Stimulated activated CD8-positive, alpha-beta memory T cell treated with anti-CD3 and anti-CD28 coated beads, Interleukin-2, amount 100 ng/mL, for 48 hours (primary cell): Measurements from ENCODE around the gene ZNF23.

Source experiments
- DNase-seq, 2 donors: peaks; one replicate each; pipeline ENCODE4 v3.0.0-alpha.2; 2020; ENCODE audit warnings: low read depth in 2 of 2

The ZNF23 gene

DNA sequence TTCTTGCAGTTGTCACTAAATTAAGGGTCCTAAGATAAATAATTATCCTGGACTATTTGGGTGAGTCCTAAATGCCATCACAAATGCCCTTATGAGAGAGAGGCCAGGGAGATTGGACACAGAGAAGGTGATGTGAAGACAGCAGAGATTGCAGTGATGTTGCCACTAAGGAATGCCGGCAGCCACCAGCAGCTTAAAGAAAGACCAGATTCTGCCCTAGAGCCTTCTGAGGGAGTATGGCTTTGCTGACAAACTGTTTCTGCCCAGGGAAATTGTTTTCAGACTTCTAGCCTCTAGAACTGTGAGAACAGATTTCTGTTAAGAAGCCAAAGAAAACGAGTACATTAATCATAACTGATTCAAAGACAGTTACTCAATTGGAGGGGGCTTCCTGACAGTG is 10.0 kb upstream of the ZNF23 start:
- no peak for DNase-seq

DNA sequence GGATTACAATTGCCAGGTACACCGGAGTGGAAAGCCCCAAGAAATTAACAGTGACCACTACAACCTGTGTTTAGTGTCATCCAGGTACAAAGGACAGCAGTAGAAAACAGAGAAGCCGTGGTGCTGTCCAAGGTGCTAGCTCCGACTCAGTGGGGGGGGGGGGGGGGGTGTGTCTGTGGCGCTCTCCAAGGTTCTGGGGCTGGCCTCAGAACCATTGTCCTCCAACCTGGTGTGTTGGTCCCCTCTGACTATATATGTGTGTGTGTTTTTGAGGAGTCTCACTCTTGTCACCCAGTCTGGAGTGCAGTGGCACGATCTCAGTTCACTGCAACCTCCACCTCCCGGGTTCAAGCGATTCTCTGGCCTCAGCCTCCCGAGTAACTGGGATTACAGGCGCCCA is 5.8 kb upstream of the ZNF23 start:
- peak in 1 of 2 donors; percentile 20 for DNase-seq

DNA sequence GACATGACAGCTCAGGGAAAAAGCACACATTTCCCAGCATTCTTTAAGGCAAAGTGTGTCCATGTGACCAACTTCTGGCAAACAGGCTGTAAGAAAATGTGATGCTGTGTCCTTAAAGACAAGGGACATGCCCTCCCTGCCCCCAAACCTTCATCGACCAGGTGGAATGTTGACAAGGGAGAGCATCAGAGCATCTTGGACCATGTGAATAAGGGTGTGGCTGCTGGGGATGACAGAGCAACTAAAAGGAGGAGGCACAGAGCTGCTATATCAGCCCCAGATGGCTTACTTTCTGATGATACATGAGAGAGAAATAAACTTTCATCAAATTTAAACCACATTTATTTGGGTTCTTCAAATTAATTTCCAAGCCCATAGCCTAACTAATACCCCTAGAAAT is 2.2 kb upstream of the ZNF23 start:
- no peak for DNase-seq

DNA sequence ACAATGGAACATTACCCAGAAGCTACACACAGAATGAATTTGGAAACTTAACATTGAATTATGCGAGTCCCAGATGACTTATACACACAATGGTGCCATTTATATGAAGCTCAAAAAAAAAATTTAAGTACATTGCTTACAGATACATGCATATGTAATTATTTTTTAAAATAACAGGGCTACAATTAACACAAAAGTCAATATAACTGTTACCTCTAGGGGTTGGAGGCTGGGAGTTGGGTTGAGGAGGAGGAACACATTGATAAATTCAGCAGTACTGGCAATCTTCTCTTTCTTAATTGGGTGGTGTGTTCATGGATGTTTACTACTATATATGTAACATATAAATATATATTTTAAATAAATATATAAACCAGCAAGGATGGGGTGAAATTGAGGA is 1.1 kb downstream of the ZNF23 start:
- DNase-seq = no peak

DNA sequence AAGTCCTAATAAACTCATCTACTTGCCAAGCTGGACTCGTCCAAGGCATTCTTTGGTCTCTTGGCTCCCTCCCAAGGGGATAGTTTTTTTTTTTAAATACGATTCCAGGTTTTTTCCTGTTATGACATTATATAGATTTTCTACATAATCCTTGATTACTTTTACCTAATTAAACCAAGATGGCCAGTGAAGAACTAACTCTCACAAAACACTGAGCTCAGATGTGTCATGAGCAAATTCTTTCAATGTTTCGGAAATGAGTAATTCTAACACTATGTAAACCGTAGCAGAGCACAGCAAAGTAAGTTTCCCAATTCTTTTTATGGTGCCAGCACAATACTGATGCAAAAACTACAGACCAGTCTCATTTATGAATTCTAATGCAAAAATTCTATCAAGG is 1.8 kb downstream of the ZNF23 start:
- no peak for DNase-seq

DNA sequence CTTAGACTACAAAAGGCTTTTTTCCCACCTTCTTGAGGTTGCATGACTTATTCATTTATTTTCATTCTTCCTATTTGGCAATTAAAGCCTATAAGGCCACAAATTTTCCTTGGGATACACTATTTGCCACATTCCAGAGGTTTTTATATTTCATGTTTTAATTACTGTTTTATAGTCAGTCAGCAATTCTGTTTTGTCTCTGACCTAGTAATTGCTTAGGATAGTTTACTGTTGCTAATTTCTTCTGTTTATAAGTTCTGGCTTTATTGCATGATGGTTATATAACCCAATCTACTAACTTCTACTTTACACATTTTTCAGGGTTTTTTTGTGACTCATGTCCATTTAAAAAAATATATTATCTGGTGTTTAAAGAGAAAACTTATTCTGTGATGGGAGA is 2.5 kb downstream of the ZNF23 start:
- DNase-seq = no peak

GRCh38 chr16:71456801-71457200 is 5.2 kb downstream of the ZNF23 start:
- DNase-seq = no peak

GRCh38 chr16:71453036-71453435 is 9.0 kb downstream of the ZNF23 start:
- DNase-seq = no peak

GRCh38 chr16:71449020-71449419 is 13.0 kb downstream of the ZNF23 start:
- DNase-seq = no peak

GRCh38 chr16:71448274-71448866 is 13.7 kb downstream of the ZNF23 start:
- no peak for DNase-seq

DNA sequence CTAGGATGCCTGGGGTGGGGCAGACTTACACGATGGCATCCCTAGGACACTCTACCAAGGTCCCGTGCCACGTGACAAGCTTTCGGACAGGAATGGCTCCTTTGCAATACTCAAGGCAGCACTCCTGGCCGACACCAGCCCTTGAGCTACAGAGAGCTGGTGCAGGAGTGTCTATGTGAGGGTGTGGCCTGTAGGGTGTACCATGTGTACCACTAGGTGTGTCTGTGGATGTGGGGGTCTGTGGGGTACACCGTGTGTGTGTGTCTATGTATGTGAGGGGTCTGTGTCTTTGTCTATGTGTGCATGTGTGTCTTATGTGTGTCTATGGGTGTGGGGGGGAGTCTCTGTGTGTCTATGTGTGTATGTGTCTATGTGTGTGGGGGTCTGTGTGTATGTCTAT is 18.3 kb downstream of the ZNF23 start:
- no peak for DNase-seq

GRCh38 chr16:71442051-71442440 is 20.0 kb downstream of the ZNF23 start, which contains the start of gene TLE7:
Gene TLE7 (minus strand): TSS chr16:71442054. CDS start chr16:71433324, 8,730 bp downstream.
- DNase-seq = no peak

GRCh38 chr16:71441348-71442050 is 20.5 kb downstream of the ZNF23 start:
- peak; percentile 11 to 27 for DNase-seq

- no peak for DNase-seq
Observed at GRCh38 chr16:71440669-71441347, 21.2 kb downstream of the ZNF23 start.

DNA sequence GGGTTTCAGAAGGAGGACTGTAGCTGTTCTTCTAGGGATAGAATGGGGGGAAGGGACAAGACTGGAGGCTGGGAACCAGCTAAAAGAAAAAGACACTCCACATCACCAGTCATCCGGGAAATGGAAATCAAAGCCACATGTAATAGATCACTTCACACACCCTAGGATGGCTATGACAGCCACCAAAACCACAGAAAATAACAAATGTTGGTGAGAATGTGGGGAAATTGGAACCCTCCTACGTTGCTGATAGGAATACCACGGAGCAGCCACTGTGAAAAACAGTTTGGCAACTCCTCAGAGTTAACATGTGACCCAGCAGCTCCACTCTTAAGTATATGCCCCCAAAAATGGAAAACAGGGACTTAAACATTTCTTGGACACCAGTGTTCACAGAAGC is 22.5 kb downstream of the ZNF23 start:
- DNase-seq = no peak

DNA sequence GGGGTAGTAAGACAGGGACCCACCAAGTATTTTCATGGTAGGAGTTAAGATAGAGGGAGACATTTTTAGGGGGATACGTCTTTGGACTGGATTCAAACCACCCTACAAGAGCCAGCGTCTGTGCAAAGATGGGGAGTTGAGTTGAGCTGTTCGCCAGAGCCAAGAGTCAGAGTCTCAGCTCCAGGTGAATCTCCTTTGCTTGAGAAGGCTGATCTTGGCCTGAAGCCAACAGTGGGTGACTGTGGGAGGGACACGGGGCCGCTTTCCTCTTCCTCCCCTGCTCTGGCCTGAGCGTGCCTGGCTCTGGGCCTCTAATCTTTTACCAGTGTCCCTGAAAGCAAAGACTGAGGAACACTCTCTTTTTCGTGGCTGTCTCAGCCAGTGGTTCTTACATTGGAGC is 25.6 kb downstream of the ZNF23 start:
- DNase-seq = no peak

GRCh38 chr16:71432906-71433305 is 29.1 kb downstream of the ZNF23 start:
- no peak for DNase-seq

DNA sequence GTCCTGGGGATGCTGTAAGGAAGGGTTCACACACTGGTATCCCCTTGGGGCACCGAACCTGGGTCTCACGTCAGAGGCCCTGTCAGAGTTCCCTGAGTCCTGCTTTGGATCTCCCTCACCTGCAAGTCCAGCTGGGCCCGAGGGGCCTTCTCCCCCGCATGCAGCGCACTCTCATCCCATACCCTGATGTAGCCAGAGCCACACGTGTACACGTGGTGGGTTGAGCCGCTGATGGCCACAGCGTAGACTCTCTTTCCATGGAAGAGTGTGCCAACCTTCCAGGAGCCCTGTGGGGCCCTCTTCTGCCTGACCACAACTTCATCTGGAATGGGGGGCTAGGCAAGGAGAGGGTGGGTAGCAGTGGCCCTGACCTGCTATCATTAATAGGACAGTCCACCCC is 30.1 kb downstream of the ZNF23 start:
- DNase-seq = no peak

DNA sequence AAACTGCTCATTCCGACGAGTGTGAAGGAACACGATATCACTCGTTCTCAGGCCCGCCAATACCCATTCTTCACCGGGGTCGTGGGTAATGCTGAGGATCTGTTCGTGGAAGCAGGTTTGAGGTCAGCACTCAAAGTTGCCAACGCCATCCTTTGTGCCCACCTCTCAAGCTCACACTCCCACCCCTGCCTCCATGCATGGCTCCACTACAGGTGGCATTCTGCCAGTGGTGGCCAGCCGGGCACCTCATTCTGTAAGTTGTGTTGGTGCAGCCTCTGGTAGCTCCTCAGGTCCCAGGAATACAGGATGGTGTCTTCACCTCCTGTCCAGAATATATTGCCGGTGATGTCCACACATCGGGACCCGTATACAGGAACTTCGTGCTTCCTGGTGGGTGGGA is 30.9 kb downstream of the ZNF23 start:
- DNase-seq = no peak

DNA sequence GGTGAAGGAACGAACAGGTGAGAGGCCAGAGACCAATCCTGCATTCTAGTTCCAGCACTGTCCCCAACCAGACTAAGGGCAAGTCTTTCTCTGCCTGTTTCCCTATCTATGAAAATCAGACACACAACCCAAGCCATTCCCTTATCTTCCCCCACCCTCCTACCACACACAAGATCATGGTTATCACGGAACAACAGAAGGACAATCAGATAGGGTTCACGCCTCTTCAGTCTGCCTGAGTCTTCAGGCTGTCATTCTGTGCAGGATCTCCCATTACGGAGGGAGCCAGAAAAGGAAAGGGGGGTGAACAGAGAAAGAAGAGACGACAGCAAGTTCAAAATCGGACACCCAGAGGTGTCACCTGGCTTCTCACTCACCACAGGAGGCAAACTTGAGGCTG is 31.3 kb downstream of the ZNF23 start:
- DNase-seq = no peak

GRCh38 chr16:71429581-71429980 is 32.5 kb downstream of the ZNF23 start:
- DNase-seq = no peak

DNA sequence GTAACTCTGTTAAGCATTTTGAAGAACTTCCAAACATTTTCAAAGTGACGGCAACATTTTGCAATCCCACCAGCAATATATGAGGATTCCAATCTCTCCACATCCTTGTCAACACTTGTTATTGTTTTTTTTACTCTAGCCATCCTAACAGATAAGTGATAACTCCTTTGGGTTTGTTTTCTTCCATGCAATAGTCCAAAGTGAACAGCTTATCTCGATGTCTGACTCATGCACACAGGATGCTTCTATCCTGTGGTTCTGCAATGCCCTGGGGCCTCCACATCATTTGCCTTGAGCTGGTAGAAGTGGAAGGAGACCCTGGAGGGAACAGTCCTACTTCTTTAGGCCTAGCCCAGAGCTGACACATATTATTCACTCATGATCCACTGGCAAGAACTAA is 33.2 kb downstream of the ZNF23 start:
- DNase-seq = no peak

GRCh38 chr16:71428385-71428784 is 33.7 kb downstream of the ZNF23 start:
- DNase-seq = no peak
